IPS DF 4.7 (cell line): ENCODE measurements around the gene C10orf90.

Source experiments
- DNase-seq: peaks from one replicate; pipeline ENCODE4 v3.0.0-alpha.2; 2013; ENCODE audit warnings: low spot score; ENCODE audit errors: extremely low read depth

Gene C10orf90

DNA sequence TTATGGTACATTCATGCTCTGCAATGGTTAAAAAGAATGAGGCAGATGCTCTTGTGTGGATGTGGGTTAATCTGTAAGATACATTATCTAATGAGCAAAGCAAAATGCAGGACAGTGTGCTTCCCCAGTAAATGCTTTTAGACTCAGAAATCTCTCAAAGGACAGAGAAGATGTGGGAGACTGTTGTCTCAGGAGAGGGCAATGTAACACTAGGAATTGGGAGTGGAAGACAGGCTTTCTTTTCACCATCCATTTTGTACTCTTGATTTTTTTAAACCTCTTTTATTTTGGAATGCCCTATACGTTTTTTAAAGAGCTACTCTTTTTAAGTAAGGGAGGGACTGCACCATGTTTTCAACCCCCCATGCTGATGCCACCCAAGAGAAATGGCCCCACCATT lies 204.7 kb downstream of the C10orf90 start:
- DNase-seq: no peak

DNA sequence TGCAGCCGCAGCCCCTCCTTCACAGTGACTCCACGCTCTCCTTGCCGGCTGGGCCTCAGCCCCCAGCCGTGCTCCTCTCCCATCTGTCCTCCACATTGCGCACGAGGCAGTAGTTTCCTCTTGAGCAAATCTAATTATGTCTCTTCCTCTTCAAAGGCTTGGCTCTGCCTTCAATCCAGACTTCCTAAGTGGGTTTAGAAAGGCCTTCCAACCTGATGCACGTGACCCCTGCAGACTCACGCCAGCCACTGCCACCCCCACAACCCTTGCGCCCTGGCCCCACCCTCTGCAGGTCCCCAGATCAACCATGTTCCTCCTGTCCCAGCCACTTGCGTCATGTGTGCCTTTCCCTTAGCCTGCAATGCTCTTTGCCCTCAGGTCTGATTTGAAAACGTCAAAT lies 207.2 kb downstream of the C10orf90 start:
- no peak for DNase-seq

DNA sequence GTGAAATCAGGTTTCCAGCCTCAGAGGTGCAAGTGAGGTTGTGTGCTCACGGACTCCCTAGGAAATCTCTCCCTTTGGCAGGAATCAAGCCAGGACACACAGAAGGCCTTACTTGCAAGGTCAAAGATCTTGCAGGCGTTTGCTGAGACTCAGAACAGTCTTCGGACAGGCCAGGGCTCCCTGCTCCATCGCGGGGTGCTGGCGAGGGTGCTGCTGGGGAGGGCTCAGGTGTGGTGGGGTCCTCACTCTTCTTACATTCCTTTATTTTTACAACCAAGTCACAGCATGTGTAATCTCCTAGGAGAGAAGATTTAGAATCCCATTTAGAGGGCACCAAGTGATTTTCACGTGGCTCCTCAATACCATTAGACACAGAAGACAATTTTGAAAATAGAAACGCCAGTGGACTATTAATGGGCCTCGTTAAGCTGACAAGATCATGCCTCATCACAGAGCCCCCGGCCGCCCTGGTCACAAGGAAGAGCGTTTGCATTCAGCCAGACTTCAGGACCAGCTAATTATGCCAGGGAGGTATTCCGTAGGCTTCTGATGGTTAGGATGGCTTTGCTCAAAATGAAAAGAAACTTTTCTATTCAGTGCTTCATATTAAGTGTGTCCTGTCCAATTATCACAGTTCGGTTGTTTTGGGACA lies 209.1 kb downstream of the C10orf90 start:
- DNase-seq: no peak

DNA sequence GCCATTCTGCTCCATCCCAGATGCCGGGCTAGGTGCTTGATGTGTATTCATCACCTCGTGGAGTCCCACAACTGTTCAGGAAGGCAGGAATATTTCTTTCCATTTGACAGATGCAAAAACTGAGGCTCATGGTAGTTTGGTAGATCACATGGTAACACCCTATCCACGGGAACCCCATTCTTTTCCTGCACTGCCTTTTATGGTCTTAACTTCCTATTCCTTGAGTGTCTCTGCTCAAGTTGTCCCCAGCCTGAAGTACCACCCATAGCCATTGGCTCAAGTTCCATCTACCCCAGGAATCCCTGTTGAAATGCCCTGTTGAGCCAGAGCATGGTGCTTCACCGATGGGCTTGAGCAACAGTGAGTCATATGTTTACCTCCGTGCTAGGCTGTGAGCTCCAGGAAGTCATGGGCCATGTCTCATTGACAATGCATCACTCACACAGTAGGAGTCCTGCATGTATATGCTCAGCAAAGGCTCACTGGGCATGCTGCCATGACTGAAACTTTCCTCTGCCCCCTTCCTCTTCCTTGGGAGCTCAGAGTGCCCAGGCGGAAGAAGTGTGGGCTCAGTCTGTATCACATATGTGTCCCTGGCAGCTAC lies 210.5 kb downstream of the C10orf90 start:
- DNase-seq: no peak

DNA sequence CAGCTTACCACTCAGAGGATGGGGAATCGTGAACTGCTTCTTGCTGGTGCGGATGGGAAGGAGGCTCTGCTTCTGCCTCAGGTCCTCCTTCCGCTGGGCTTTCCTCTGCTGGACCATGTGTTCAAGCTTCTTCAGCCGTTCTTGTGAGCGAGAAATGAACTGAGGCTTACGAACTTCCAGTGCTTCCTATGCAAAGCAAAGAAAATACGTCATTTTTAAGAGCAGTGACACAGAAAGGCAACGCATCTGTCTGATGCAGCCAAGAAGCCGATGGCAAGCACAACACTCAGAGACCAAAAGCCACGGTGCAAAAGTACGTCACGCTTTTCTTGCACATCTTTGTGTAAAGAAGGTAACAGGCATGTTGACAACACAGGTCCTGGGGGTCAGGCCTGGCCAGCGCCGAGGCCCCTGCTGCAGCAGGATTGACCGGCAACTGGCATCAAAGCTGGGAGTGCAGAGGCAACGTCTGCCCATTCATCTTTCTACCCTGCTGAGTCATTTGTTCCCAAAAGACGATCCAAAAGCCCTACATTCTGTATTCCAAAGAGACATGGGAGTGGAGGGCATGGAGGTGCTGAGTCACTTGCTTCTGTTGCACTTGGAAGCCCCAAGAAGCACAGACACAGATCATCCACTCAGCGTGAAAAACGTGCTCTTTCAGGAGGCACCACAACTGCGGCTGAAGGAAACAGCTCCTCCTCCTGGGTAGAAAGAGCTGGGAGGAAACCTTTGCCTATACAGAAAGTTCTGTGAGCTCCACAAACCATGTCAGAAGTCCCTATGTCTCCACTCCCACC lies 211.3 kb downstream of the C10orf90 start:
- DNase-seq: no peak

DNA sequence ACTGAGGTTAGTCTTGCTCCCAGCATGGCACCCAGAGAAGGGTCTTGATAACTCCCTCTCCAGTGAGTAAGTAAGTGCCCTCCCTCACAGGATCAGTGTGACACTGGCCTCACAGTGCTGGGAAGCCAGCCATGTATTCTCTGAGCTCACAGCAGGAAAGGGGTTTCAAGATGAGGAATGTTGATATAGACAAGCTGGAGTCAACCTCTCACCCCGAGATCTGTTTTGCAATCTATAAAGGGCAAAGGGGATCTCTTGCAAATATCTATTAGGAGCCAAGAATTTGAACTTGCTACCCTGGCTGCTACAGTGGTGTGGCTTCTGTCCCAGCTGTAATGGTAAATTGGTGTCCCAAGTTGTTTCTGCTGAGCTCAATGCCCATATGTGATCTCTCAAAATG lies 212.0 kb downstream of the C10orf90 start:
- DNase-seq: no peak

DNA sequence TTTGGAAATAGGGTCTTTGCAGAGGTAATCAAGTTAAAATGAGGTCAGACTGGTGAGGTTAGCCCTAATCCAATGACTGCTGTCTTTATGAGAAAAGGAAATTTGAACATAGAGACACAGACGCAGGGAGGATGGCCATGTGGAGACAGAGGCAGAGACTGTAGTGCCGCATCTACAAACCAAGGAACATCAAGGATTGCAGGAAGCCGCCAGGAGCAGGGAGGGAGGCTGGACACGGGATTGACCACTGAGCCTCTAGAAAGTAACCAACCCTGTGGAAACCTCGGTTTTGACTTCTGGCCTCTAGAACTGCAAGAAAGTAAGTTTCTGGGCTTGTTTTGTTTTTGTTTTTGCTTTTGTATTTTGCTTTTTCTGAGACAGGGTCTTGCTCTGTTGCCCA lies 213.9 kb downstream of the C10orf90 start:
- DNase-seq: no peak

DNA sequence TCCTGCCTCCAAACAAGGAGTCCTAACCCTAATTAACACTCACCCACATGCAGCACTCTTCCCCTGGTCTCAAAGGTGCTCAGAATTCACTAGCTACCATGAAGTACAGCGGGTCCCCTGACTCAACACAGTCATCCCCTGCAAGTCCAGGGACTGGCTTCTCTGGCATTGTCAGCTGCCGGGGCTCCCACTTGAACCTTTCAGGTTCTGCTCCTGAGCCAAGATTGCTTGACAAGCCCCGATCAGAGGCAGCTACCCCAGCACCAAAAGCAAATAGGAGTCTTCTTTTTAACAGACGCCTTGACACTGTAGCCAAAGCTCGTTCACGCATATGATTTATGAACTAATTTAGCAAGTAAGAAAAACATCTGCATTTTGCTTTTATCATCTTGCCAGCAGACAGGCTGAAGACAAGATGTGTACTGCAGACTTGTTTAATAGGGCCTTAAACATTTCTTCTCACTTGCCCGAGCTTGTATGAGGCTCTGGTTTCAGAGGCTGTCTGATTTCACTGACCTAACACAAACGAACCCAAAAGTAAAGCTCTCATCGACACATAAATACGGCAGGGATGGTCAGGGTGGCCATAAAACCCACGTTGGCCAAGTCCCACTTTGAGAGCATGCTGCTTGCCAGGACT lies 214.6 kb downstream of the C10orf90 start:
- no peak for DNase-seq

DNA sequence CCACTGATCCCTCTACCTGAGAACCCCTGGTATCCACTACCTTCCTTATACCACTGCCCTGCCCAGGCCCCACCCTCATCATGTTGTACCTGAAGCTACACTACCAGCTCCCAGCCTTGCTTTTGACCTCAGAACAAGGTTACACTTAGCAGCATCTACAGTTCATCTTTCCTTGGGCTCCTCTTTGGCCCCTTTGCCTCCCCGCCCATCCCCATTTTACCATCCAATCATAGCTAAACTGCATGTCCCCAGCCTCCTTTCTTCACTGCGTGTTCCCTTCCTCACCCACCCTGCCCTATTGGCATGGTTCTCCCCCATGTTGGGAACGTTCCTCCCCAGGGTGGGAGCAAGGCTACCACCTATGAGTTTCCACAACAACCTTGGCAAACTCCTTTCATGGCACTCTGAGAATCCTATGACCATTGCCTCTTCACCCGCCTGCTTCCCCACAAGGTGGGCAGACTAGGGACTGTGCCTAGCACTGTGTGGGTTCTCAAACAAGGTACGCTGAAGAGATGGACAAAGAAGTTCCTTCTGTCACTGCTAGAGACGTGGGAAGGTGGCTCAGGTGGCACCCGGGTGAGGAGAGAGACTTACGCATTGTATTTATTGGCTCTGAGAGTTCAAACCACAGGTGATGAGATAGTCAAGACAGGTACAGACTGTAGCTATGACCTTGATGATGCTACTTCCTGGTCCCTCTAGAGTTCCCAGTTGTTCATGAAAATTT lies 215.3 kb downstream of the C10orf90 start:
- DNase-seq: no peak

DNA sequence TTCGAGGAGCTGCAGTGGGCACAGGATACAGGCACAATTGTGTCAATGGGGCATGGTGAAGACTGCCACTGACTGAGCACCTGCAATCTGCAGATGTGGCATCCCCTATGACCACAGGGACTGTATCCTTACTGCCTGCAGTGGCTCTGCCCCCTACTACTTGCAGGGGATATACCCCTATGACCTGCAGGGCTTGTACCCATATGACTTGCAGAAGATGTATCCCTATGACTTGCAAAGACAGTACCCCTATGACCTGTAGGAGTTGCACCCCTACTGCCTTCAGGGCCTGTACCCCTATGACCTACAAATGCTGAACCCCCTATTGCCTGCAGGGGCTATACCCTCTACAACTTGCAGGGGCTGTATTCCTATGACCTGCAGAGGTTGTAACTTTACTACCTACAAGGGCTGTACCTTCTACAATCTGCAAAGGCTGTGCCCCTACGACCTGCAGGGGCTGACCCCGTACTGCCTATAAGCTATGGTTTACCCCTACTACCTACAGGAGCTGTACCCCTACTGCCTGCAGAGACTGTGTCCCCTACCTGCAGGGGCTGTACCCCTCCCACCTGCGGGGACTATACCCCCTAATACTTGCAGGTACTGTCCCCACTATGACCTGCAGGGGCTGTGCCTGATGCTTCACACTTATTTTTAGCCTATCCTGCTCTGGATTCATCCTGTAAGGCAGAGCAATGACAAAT lies 216.3 kb downstream of the C10orf90 start:
- DNase-seq: no peak

DNA sequence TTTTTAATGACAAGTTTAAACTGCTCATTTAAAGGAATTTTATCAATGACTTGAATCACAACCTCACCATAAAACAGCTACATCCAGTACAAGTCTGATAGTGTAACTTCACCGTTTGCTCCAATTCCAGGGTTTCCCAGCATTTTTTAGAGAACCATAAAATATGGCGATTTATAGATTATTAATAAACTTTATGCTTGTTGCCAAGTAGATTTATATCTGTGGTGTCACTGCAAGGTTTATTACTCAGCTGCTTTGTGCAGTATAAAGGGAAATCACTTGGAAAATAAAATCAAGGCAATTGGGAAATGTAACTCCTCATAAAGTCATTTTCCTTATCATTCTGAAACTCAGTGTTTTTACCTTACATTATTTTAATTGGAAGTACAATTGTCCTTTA lies 218.2 kb downstream of the C10orf90 start:
- no peak for DNase-seq

DNA sequence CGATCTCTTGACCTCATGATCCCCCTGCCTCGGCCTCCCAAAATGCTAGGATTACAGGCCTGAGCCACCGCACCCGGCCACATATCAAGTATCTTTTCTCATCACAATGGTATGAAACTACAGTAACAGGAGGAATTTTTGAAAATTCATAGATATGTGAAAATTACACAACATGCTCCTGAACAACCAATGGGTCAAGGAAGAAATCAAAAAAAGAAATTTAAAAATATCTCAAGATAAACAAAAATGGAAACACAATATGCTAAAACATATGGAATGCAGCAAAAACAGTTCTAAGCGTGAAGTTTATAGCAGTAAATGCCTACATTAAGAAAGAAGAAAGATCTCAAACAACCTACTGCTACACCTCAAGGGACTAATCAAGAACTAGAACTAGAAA lies 222.4 kb downstream of the C10orf90 start:
- no peak for DNase-seq

DNA sequence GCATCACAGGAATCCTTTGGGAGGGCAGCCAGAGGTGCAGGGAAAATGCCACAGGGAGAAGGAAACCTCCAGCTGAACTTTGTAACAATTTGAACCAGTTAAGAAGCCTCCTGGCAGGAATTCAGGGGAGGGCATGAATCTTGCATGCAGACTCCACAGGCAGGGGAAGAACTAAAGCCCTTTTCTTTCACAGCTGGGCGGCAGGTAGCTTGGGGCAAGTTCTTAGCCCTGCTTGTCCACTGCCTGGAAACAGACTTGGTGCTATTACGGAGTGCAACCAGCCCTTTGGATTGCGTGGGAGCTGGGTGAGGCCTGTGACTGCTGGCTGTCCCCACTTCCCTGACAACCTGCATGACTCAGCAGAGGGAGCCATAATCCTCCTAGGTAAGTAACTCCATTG lies 230.6 kb downstream of the C10orf90 start:
- no peak for DNase-seq

DNA sequence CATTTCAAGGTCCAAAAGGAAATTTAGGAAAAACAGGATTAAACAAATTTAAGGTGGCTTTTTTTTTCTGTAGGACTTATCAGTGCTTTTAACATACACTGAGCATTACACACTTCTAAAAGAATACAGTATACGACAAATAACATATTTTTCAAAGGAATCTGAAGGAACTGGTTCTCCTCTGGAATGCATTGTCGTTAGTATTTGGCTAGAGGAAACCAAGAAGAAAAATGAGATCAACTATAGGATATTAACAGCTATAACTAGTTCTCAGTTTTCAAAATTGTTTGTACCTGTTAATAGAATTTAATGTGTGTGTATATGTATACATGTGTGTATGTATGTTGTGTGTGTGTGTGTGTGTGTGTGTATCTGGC lies 232.1 kb downstream of the C10orf90 start:
- DNase-seq: no peak

DNA sequence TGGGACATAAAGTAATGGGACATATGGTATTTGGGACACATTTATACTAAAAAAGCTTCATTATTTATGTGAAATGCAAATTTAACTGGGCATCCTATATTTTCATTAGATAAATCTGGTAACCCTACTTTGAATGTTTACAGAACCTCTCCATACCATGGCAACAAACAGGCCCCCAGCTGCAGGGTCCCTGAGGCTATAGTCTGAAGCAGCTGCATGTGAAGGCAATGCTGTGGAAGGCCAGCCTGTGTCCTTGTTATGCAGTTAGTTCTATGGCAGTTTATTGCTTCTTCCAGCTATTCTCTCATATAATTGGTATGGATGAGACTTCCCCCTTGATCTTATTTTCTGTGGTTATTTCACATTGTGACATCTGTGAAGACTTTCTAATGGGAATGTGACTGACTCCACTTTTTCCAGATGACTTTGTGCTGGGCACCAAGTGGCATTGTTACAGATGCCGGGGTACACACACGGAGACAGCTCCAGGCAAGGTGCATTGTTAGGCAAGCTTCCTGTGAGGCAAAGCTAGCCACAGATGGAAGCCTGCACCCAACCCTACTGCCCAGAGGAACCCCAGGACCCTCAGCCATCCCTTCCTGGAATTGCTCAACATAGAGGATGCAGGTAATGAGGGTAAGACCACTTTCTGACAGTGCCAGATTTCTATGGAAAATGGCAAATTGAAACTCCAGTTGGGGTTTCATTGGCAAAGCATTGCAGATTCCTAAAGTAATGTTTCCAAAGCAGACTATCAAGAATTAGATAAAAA lies 232.7 kb downstream of the C10orf90 start:
- no peak for DNase-seq

DNA sequence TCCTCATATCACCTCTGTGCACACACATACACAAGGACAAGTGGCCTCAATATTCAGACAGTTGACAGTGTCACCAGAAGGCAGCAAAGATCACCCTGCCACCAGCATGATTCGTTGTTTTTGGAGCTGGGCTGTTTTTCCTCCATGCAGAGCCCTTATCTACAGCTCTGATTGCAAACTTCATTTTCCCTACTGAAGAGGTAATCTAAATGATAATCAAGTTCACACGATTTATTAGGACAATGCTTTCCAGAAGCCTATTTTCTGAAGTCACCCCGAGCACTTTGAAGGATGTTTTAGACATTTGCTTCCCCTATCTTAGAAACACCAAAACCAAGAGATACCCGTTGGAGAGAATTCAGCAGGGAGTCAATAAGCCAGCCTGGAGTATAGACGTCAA lies 236.3 kb downstream of the C10orf90 start:
- DNase-seq: no peak

DNA sequence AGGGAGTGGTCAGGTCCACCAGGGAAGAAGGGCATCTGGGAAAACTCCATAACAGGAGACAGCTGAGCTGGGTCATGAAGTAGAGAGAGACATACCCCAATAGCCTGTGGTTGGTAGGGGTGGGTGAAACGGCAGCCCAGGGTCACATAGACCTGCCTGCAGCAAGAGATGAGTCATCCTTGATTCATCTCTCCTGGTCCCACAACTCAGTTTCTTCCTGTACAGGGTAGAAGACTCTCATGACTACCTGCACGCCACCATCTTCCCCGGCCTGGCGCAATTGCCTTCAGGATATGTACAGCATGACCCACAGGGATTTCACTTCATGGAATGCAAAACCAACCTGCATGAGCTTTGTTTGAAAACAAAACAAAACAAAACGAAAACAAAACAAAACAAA lies 237.1 kb downstream of the C10orf90 start:
- DNase-seq: no peak

DNA sequence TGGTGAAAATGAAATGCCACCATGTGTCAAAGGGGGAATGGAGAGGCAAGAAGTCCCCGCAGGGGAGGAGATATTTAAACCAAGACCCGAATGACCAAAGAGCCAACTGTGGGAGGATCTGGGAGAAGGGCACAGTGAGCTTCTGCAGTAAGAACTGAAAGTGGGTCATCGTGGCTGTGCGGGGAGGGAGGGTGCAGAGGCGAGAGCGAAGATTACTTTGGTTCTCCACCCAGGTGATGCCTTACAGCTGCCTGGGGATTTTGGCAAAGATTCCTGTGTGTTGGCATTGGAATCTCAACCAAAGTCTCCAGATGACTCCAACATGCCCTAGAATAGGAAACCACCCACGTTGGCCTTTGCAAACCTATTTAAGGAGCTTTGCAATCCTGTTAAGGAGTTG lies 238.0 kb downstream of the C10orf90 start:
- DNase-seq: no peak

DNA sequence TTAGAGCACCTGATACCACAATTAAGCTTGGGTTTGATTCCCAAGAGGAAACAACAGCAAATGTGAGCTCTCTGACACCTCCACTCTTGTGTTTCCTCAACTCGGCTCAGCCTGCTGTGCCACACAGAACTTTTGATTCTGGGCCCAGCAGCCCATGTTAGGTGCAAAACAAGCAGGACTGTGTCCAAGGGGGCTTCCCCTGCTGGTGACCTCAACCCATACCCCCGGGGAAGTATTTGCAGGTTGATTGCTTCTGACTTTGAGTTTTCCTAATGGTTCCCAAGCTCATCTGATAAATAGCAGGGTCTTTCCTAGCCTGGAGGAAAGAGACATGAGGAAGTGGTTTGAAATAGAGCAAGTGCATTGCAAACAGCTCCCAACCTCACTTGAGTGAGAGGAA lies 238.7 kb downstream of the C10orf90 start:
- no peak for DNase-seq

DNA sequence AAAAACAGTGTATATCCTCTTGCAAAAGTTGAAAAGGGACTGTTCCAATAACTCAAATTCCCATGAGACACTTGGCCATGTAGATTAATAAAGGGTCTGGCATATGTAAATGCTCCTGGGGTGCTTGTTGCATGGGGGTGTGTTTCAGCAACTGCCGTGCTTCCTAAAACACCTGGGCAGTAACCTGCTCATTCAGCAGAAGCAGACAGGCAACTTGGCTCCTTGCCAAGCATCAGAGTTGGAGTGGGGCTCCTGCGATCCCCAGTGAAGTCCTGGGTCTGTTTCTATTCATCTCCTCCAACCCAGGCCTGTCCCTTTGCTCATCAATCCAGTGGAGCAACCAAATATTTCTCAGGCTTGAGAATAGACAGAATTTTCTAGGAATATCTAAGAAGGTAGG lies 240.0 kb downstream of the C10orf90 start:
- DNase-seq: no peak
